Bronchial epithelial cell (primary cell): ENCODE results near the gene GNAS-AS1. TPM values are rescaled to one million over a fixed set of nuclear protein-coding genes. Genes with fewer than 3 reads are reported as not detected.

ENCODE experiments used
- DNase-seq: peaks from one replicate; pipeline ENCODE4 v3.0.0-alpha.2; 2010; ENCODE audit warnings: low read depth
- FAIRE-seq: peaks from 2 replicates; lab custom pipeline; 2011; peaks lifted over from hg19 to GRCh38; lab: Jason Lieb, UNC
- H3K27me3 ChIP-seq: 2 replicates; pipeline ENCODE4 v1.5.1; 2011; ENCODE audit warnings: low read length; ENCODE audit not compliant: control insufficient read depth, insufficient read depth
- H3K36me3 ChIP-seq: 2 replicates; pipeline ENCODE4 v1.5.1; 2011; ENCODE audit warnings: low read length; ENCODE audit not compliant: control insufficient read depth, insufficient read depth
- H3K4me3 ChIP-seq: 2 replicates; pipeline ENCODE4 v1.5.1; 2011; ENCODE audit warnings: mild to moderate bottlenecking, low read depth, low read length, control low read depth
- CTCF ChIP-seq: IDR thresholded peaks from 2 replicates; pipeline ENCODE4 v1.5.1; 2011; ENCODE audit warnings: mild to moderate bottlenecking, moderate library complexity, low read length, control low read depth, inconsistent platforms; ENCODE audit not compliant: insufficient read depth, severe bottlenecking
- total RNA-seq: library from RNA; depleted of rRNA; stranded (reverse); fragments of >200 nt; gene quantifications from 2 replicates; pipeline ENCODE4 v1.2.1, GENCODE V29; 2014

The GNAS-AS1 gene
- total RNA-seq, 1 donor from 2014 or later, result 1.3 TPM

GRCh38 chr20:58896820-58897219 is 46.1 kb upstream of the GNAS-AS1 start:
- H3K27me3 ChIP-seq, result no peaks in the 10 kb centered on the region
- no peak overlapping the region for H3K4me3 ChIP-seq
- TF ChIP-seq CTCF, result no peak
- DNase-seq, result no peak
- H3K36me3 ChIP-seq, result peaks cover 2% of the 10 kb centered on the region
- no peak for FAIRE-seq

- TF ChIP-seq CTCF, result no peak
- no peak overlapping the region for H3K4me3 ChIP-seq
These were observed 44.9 kb upstream of the GNAS-AS1 start for GRCh38 chr20:58895448-58896180.

GRCh38 chr20:58894652-58895447 is 44.1 kb upstream of the GNAS-AS1 start:
- FAIRE-seq (no peak), DNase-seq (no peak)
- TF ChIP-seq CTCF, result no peak
- Histone ChIP-seq H3K36me3 (peaks cover 2% of the 10 kb centered on the region), H3K27me3 (no peaks in the 10 kb centered on the region), H3K4me3 (no peak overlapping the region)

More at GRCh38 chr20:58895448-58896180, 44.9 kb upstream of the GNAS-AS1 start:
- DNase-seq, result no peak
- no peaks in the 10 kb centered on the region for H3K27me3 ChIP-seq
- H3K36me3 ChIP-seq, result peaks cover 2% of the 10 kb centered on the region
- no peak for FAIRE-seq

- no peaks in the 10 kb centered on the region for H3K27me3 ChIP-seq
- no peak for TF ChIP-seq CTCF
- FAIRE-seq (no peak), DNase-seq (peak; percentile 61)
- H3K36me3 ChIP-seq, result peaks cover 2% of the 10 kb centered on the region
- peak overlapping the region; percentile 86 for H3K4me3 ChIP-seq
These were observed 42.8 kb upstream of the GNAS-AS1 start for GRCh38 chr20:58893355-58894120.

GRCh38 chr20:58892932-58893224 is 42.2 kb upstream of the GNAS-AS1 start:
- peak overlapping the region; percentile 86 for H3K4me3 ChIP-seq
- peaks cover 2% of the 10 kb centered on the region for H3K36me3 ChIP-seq
- FAIRE-seq (no peak), DNase-seq (no peak)
- H3K27me3 ChIP-seq, result no peaks in the 10 kb centered on the region
- no peak for TF ChIP-seq CTCF
